ENCODE measurements around the gene GPR108. TPM values are rescaled to one million over a fixed set of nuclear protein-coding genes. Genes with fewer than 3 reads are reported as not detected.
A peak's percentile ranks its signal among the peaks of the same experiment; 100 is the strongest.

The GPR108 gene
- total and polyA plus RNA-seq, 2 of the 13 experiments (the other 11 are each of a cell fraction or from before 2014, with no cell fraction given): 36.4 to 63.0 TPM

DNA sequence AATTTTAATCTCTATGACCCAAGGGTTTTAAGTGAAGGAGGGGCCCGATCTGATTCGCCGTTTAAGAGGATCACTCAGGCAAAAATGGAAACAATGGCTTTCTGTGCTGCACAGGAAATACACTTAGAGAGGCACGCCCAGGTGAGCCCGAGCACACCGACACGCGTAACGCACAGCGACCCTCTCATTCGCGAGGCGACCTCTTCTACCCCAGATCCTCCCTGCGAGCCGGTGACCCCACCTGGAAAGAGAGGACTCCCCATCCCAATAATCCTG, 29.6 kb upstream of the GPR108 start:
- Histone ChIP-seq H3K4me3 (replicated peaks in 1 of 3; ENCODE audit: insufficient read depth in 1 of 3, low read depth in 2 of 3, low read length in 3 of 3) (peak overlapping the region; percentile 52 to 73 (median 64)), H3K4me1 (ENCODE audit: insufficient read depth, low read length) (peaks cover 40% of the 10 kb centered on the region), H2AFZ (ENCODE audit: low read length) (no peak overlapping the region), H3K27me3 (ENCODE audit: control insufficient read depth in 1 of 2, insufficient read depth in 2 of 2, low read length in 2 of 2) (no peaks in the 10 kb centered on the region), H3K4me2 (ENCODE audit: low read depth, low read length) (peak overlapping the region; percentile 86), H3K79me2 (ENCODE audit: insufficient read depth, low read length) (no peaks in the 10 kb centered on the region), H4K20me1 (ENCODE audit: insufficient read depth, low read length) (no peaks in the 10 kb centered on the region), H3K27ac (ENCODE audit: extremely low read length, insufficient read depth, low read length) (no peak overlapping the region), H3K9me3 (ENCODE audit: low read length) (no peaks in the 10 kb centered on the region), H3K36me3 (replicated peaks in 1 of 2; ENCODE audit: control insufficient read depth in 1 of 2, insufficient read depth in 2 of 2, low read length in 2 of 2) (no peaks in the 10 kb centered on the region), H3K9ac (ENCODE audit: insufficient read depth, low read depth, low read length) (peak overlapping the region; percentile 45; the same call in 1 of the 2 replicates)
- intact Hi-C loops (cut with micrococcal nuclease; ENCODE audit: unreplicated experiment): no loop called here
- 0% methylated on average over 4 of the region's 15 CpGs for WGBS (ENCODE audit: low lambda C conversion rate)
- peak; percentile 55 for DNase-seq (ENCODE audit: low spot score)
- ChIA-PET CTCF (ENCODE audit: low intra/inter-chr PET ratio, low total read pairs) (no interaction called here), POLR2A (interaction anchor here (0.8 to 1.0 kb wide), 3 partner anchors 13 to 302 kb away, joined by 3 read pairs; partner anchors contain the start of gene ZNF557)
- in situ Hi-C loops (cut with HindIII; ENCODE audit: extremely low pct_ligation_motif_present, low pct_unique_long_range_greater_than_20kb): no loop called here
- TF ChIP-seq, protein P1, sequence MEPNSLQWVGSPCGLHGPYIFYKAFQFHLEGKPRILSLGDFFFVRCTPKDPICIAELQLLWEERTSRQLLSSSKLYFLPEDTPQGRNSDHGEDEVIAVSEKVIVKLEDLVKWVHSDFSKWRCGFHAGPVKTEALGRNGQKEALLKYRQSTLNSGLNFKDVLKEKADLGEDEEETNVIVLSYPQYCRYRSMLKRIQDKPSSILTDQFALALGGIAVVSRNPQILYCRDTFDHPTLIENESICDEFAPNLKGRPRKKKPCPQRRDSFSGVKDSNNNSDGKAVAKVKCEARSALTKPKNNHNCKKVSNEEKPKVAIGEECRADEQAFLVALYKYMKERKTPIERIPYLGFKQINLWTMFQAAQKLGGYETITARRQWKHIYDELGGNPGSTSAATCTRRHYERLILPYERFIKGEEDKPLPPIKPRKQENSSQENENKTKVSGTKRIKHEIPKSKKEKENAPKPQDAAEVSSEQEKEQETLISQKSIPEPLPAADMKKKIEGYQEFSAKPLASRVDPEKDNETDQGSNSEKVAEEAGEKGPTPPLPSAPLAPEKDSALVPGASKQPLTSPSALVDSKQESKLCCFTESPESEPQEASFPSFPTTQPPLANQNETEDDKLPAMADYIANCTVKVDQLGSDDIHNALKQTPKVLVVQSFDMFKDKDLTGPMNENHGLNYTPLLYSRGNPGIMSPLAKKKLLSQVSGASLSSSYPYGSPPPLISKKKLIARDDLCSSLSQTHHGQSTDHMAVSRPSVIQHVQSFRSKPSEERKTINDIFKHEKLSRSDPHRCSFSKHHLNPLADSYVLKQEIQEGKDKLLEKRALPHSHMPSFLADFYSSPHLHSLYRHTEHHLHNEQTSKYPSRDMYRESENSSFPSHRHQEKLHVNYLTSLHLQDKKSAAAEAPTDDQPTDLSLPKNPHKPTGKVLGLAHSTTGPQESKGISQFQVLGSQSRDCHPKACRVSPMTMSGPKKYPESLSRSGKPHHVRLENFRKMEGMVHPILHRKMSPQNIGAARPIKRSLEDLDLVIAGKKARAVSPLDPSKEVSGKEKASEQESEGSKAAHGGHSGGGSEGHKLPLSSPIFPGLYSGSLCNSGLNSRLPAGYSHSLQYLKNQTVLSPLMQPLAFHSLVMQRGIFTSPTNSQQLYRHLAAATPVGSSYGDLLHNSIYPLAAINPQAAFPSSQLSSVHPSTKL (CRISPR knock-in tag; IDR thresholded peaks at IDR 0.05): 0 out of 2 replicates have a peak, but pooled peaks have one; percentile 6
- TF ChIP-seq ISX (CRISPR knock-in tag; conservative IDR thresholded peaks at IDR 0.05): no peak
- TF ChIP-seq PAWR (CRISPR knock-in tag; IDR thresholded peaks at IDR 0.05; ENCODE audit: borderline replicate concordance): no peak
- TF ChIP-seq CREB1 (IDR thresholded peaks at IDR 0.05): no peak
- TF ChIP-seq CREB1 (CRISPR knock-in tag; IDR thresholded peaks at IDR 0.05): 0 out of 2 replicates have a peak, but pooled peaks have one; percentile 31
- FAIRE-seq: no peak
- BruUV-seq (replicated peaks): no TSS peak
- peak; percentile 24; the same call in 2 of the 3 replicates for ATAC-seq
